ENCODE measurements around the gene MDGA2. TPM values are rescaled to one million over a fixed set of nuclear protein-coding genes. Genes with fewer than 3 reads are reported as not detected.

MDGA2 gene
- total RNA-seq, 1 donor from 2014 or later, result 2.4 TPM

- no peak overlapping the region for H3K4me2 ChIP-seq (ENCODE audit: low read length)
- peaks cover 4% of the 10 kb centered on the region for H3K9me3 ChIP-seq (ENCODE audit: insufficient read depth, low read depth, low read length)
- no peaks in the 10 kb centered on the region for H3K27me3 ChIP-seq (ENCODE audit: insufficient read depth, low read length)
- TF ChIP-seq EZH2 (IDR thresholded peaks at IDR 0.05; ENCODE audit: insufficient read depth, low read length) (no peak), CTCF (IDR thresholded peaks at IDR 0.05; ENCODE audit: insufficient read depth, low read depth, low read length) (no peak)
- no peak overlapping the region for H3K27ac ChIP-seq (ENCODE audit: low read depth, low read length)
- FAIRE-seq (no peak), DNase-seq (ENCODE audit: low read depth) (no peak)
- no peak overlapping the region for H3K4me3 ChIP-seq (ENCODE audit: insufficient read depth, low read depth, low read length)
- no peak overlapping the region for H2AFZ ChIP-seq (ENCODE audit: low read depth, low read length)
- no peaks in the 10 kb centered on the region for H3K27me3 Mint-ChIP-seq (ENCODE audit: low read depth, unreplicated experiment)
- no peaks in the 10 kb centered on the region for H3K36me3 Mint-ChIP-seq (ENCODE audit: low read depth, unreplicated experiment)
- peaks cover 3% of the 10 kb centered on the region for H3K9me3 Mint-ChIP-seq (ENCODE audit: unreplicated experiment)
- H3K36me3 ChIP-seq (ENCODE audit: insufficient read depth, low read length), result no peaks in the 10 kb centered on the region
- no peaks in the 10 kb centered on the region for H3K79me2 ChIP-seq (ENCODE audit: insufficient read depth, low read length)
- no peaks in the 10 kb centered on the region for H4K20me1 ChIP-seq (ENCODE audit: insufficient read depth, low read length)
- H3K27ac Mint-ChIP-seq (ENCODE audit: unreplicated experiment), result no peak overlapping the region
- H3K9ac ChIP-seq (ENCODE audit: low read length), result no peak overlapping the region
- H3K4me1 ChIP-seq (ENCODE audit: insufficient read depth, low read length), result no peaks in the 10 kb centered on the region
- H3K4me3 Mint-ChIP-seq (ENCODE audit: unreplicated experiment), result no peak overlapping the region
- H3K4me1 Mint-ChIP-seq (ENCODE audit: low read depth, unreplicated experiment), result no peaks in the 10 kb centered on the region
Observed at GRCh38 chr14:47596232-47596631, 79.2 kb downstream of the MDGA2 start.

GRCh38 chr14:47595552-47595951 lies 79.9 kb downstream of the MDGA2 start:
- no peaks in the 10 kb centered on the region for H3K27me3 ChIP-seq (ENCODE audit: insufficient read depth, low read length)
- Mint-ChIP-seq H3K36me3 (ENCODE audit: low read depth, unreplicated experiment) (no peaks in the 10 kb centered on the region), H3K27me3 (ENCODE audit: low read depth, unreplicated experiment) (no peaks in the 10 kb centered on the region), H3K4me3 (ENCODE audit: unreplicated experiment) (no peak overlapping the region), H3K4me1 (ENCODE audit: low read depth, unreplicated experiment) (no peaks in the 10 kb centered on the region), H3K9me3 (ENCODE audit: unreplicated experiment) (peaks cover 3% of the 10 kb centered on the region), H3K27ac (ENCODE audit: unreplicated experiment) (no peak overlapping the region)
- no peak overlapping the region for H2AFZ ChIP-seq (ENCODE audit: low read depth, low read length)
- no peak for TF ChIP-seq CTCF (IDR thresholded peaks at IDR 0.05; ENCODE audit: insufficient read depth, low read depth, low read length)
- no peak for TF ChIP-seq EZH2 (IDR thresholded peaks at IDR 0.05; ENCODE audit: insufficient read depth, low read length)
- no peaks in the 10 kb centered on the region for H3K36me3 ChIP-seq (ENCODE audit: insufficient read depth, low read length)
- FAIRE-seq, result no peak
- H3K27ac ChIP-seq (ENCODE audit: low read depth, low read length), result no peak overlapping the region
- no peaks in the 10 kb centered on the region for H4K20me1 ChIP-seq (ENCODE audit: insufficient read depth, low read length)
- no peaks in the 10 kb centered on the region for H3K4me1 ChIP-seq (ENCODE audit: insufficient read depth, low read length)
- H3K4me2 ChIP-seq (ENCODE audit: low read length), result no peak overlapping the region
- no peak overlapping the region for H3K4me3 ChIP-seq (ENCODE audit: insufficient read depth, low read depth, low read length)
- H3K9ac ChIP-seq (ENCODE audit: low read length), result no peak overlapping the region
- H3K9me3 ChIP-seq (ENCODE audit: insufficient read depth, low read depth, low read length), result peaks cover 4% of the 10 kb centered on the region
- no peaks in the 10 kb centered on the region for H3K79me2 ChIP-seq (ENCODE audit: insufficient read depth, low read length)
- no peak for DNase-seq (ENCODE audit: low read depth)

- no peaks in the 10 kb centered on the region for H3K4me1 ChIP-seq (ENCODE audit: insufficient read depth, low read length)
- H3K27me3 ChIP-seq (ENCODE audit: insufficient read depth, low read length), result no peaks in the 10 kb centered on the region
- H2AFZ ChIP-seq (ENCODE audit: low read depth, low read length), result no peak overlapping the region
- no peaks in the 10 kb centered on the region for H3K4me1 Mint-ChIP-seq (ENCODE audit: low read depth, unreplicated experiment)
- no peak for TF ChIP-seq EZH2 (IDR thresholded peaks at IDR 0.05; ENCODE audit: insufficient read depth, low read length)
- no peaks in the 10 kb centered on the region for H3K36me3 ChIP-seq (ENCODE audit: insufficient read depth, low read length)
- no peak overlapping the region for H3K4me3 Mint-ChIP-seq (ENCODE audit: unreplicated experiment)
- H4K20me1 ChIP-seq (ENCODE audit: insufficient read depth, low read length), result no peaks in the 10 kb centered on the region
- no peak overlapping the region for H3K4me3 ChIP-seq (ENCODE audit: insufficient read depth, low read depth, low read length)
- H3K27ac Mint-ChIP-seq (ENCODE audit: unreplicated experiment), result no peak overlapping the region
- H3K79me2 ChIP-seq (ENCODE audit: insufficient read depth, low read length), result no peaks in the 10 kb centered on the region
- no peak for FAIRE-seq
- H3K9ac ChIP-seq (ENCODE audit: low read length), result no peak overlapping the region
- H3K27ac ChIP-seq (ENCODE audit: low read depth, low read length), result no peak overlapping the region
- DNase-seq (ENCODE audit: low read depth), result no peak
- H3K4me2 ChIP-seq (ENCODE audit: low read length), result no peak overlapping the region
- peaks cover 4% of the 10 kb centered on the region for H3K9me3 ChIP-seq (ENCODE audit: insufficient read depth, low read depth, low read length)
- H3K27me3 Mint-ChIP-seq (ENCODE audit: low read depth, unreplicated experiment), result no peaks in the 10 kb centered on the region
- no peaks in the 10 kb centered on the region for H3K36me3 Mint-ChIP-seq (ENCODE audit: low read depth, unreplicated experiment)
- peaks cover 3% of the 10 kb centered on the region for H3K9me3 Mint-ChIP-seq (ENCODE audit: unreplicated experiment)
Observed at GRCh38 chr14:47590767-47591495, 84.5 kb downstream of the MDGA2 start.
